ENCODE results near the gene PCDHB11.
"Not testable (repeated sequence)": the region's sequence is repeated elsewhere in the genome, so short reads cannot be mapped to it uniquely, and the experiment has no call there.

PCDHB11 gene

GRCh38 chr5:141199359-141200235 is at the start of gene PCDHB11:
TSS of gene PCDHB11 (plus strand) at chr5:141199627. CDS start at chr5:141199775, 148 bp downstream.
- peak; percentile 57 for DNase-seq (ENCODE audit: low spot score)

DNA sequence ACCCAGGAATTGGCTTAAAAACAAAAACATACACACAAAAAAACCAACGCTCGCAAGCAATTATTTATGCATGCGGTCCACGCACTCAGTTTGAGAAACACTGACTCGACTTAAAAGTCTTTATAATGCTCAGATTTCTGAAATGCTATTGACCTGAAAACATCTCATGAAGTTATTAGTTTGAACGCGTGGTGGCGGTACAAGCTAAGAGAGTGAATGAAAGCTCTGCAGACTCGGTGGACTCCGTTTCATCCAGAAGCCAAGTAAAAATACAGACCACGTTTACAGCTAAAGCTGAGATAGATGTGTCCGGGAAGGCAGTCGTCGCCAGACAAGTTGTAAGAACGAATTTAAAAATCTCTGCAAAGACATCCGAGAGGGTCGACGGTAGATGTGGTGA is 49.6 kb upstream of the PCDHB11 start, which contains the start of gene PCDHB6:
TSS of gene PCDHB6 (plus strand) at position 246 of the 400 bp plus-strand sequence. CDS start 201 bp downstream, outside the sequence.
- DNase-seq (ENCODE audit: low spot score): peak; percentile 26

GRCh38 chr5:141150224-141150992 is 49.0 kb upstream of the PCDHB11 start:
- no peak for DNase-seq (ENCODE audit: low spot score)

DNA sequence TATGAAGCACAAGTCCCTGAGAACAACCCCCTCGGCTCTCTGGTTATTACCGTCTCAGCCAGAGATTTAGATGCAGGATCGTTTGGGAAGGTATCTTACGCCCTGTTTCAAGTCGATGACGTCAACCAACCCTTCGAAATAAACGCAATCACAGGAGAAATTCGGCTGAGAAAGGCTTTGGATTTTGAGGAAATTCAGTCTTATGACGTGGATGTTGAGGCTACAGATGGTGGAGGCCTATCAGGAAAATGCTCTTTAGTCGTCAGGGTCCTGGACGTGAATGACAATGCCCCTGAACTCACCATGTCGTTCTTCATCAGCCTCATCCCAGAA is 48.5 kb upstream of the PCDHB11 start:
- DNase-seq (ENCODE audit: low spot score): no peak

- not testable (repeated sequence) for DNase-seq (ENCODE audit: low spot score)
These were observed 47.8 kb upstream of the PCDHB11 start for GRCh38 chr5:141151632-141152031.

DNA sequence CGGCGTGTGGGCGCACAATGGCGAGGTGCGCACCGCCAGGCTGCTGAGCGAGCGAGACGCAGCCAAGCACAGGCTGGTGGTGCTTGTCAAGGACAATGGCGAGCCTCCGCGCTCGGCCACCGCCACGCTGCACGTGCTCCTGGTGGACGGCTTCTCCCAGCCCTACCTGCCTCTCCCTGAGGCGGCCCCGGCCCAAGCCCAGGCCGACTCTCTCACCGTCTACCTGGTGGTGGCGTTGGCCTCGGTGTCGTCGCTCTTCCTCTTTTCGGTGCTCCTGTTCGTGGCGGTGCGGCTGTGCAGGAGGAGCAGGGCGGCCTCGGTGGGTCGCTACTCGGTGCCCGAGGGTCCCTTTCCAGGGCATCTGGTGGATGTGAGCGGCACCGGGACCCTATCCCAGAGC is 47.3 kb upstream of the PCDHB11 start:
- DNase-seq (ENCODE audit: low spot score): not testable (repeated sequence)

DNA sequence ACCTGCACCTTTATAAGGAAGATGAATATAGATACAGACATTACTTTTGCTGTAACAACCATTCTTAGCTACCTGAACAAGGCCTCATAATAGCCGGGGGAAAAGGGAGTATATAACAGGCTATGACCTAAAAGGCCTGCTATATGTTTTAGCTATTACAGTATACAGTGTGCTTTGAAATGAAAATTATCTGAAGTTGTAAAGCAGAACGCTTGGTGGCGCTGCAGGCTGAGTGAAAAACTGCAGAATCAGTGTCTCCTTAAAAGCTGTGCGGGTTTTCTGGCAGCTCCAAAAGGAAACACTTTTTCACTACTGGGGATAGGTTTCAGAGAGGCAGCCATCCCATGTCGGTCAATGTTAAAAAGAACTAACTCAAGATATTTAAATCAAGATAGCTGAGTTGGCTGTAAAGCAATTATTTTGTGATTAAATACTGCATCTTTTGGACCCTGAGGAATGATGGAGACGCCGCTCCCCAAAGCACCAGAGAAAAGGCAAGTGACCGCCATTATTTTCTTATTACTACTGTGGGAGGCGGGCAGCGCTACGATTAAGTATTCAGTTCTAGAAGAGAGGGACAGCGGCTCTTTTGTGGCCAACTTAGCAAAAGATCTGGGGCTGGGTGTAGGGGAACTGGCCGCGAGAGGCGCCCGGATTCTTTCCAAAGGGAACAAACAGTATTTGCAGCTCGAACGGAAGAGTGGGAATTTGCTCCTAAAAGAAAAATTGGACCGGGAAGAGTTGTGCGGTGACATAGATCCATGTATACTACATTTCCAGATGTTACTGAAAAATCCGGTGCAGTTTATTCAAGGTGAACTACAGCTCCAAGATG is 43.7 kb upstream of the PCDHB11 start:
- DNase-seq (ENCODE audit: low spot score): peak; percentile 7

DNA sequence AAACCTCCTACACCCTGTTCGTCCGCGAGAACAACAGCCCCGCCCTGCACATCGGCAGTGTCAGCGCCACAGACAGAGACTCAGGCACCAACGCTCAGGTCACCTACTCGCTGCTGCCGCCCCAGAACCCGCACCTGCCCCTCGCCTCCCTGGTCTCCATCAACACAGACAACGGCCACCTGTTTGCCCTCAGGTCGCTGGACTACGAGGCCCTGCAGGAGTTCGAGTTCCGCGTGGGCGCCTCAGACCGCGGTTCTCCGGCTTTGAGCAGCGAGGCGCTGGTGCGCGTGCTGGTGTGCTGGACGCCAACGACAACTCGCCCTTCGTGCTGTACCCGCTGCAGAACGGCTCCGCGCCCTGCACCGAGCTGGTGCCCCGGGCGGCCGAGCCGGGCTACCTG is 42.1 kb upstream of the PCDHB11 start:
- DNase-seq (ENCODE audit: low spot score): not testable (repeated sequence)

- not testable (repeated sequence) for DNase-seq (ENCODE audit: low spot score)
These were observed 41.5 kb upstream of the PCDHB11 start for GRCh38 chr5:141157901-141158300.

GRCh38 chr5:141172381-141173204 is 26.8 kb upstream of the PCDHB11 start, which contains the start of gene PCDHB7:
TSS of gene PCDHB7 (plus strand) at chr5:141172644. CDS start at chr5:141172836, 192 bp downstream.
- peak; percentile 25 for DNase-seq (ENCODE audit: low spot score)

GRCh38 chr5:141174291-141175104 is 24.9 kb upstream of the PCDHB11 start:
- not testable (repeated sequence) for DNase-seq (ENCODE audit: low spot score)

GRCh38 chr5:141175933-141176332 is 23.5 kb upstream of the PCDHB11 start:
- DNase-seq (ENCODE audit: low spot score): no peak

DNA sequence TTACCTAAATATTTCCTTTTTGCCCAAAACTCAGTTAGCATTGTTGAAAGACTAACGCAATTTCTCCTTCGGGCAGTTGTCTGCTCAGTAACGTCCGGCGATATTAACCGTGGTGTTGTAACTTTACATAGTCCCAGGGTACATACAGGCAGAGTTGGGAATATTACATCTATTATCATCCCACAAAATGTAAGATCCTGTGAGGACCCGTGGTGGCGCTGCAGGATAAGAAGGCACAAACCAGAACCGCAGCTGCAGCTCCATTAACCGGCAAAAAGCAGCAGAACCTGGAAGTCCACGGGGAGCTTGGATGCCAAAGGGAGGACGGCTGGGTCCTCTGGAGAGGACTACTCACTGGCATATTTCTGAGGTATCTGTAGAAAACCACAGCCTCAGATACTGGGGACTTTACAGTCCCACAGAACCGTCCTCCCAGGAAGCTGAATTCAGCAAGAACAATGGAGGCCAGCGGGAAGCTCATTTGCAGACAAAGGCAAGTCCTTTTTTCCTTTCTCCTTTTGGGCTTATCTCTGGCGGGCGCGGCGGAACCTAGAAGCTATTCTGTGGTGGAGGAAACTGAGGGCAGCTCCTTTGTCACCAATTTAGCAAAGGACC is 21.7 kb upstream of the PCDHB11 start, which contains the start of gene PCDHB8:
TSS of gene PCDHB8 (plus strand) at position 214 of the 615 bp plus-strand sequence. CDS start at position 459, 245 bp downstream.
- not testable (repeated sequence) for DNase-seq (ENCODE audit: low spot score)

GRCh38 chr5:141179371-141179770 is 20.1 kb upstream of the PCDHB11 start:
- not testable (repeated sequence) for DNase-seq (ENCODE audit: low spot score)

DNA sequence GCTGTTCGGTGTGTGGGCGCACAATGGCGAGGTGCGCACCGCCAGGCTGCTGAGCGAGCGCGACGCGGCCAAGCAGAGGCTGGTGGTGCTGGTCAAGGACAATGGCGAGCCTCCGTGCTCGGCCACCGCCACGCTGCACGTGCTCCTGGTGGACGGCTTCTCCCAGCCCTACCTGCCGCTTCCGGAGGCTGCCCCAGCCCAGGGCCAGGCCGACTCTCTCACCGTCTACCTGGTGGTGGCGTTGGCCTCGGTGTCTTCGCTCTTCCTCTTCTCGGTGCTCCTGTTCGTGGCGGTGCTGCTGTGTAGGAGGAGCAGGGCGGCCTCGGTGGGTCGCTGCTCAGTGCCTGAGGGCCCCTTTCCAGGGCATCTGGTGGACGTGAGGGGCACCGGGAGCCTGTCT is 19.6 kb upstream of the PCDHB11 start:
- not testable (repeated sequence) for DNase-seq (ENCODE audit: low spot score)

DNA sequence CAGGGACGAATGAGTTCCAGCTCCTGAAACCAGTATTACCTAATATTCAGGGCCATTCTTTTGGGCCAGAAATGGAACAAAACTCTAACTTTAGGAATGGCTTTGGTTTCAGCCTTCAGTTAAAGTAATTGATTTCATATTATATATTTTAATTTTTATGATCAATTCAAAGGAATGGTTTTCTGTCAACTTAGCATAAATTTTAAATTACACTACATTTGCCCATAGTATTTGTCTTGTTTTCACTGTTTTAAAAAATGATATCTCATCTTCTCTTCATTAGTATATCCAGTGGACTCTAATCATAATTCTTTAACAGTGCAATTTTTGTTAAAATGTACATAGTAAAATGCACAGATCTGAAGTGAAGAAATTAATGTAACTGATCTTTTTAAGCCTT is 19.1 kb upstream of the PCDHB11 start:
- no peak for DNase-seq (ENCODE audit: low spot score)

DNA sequence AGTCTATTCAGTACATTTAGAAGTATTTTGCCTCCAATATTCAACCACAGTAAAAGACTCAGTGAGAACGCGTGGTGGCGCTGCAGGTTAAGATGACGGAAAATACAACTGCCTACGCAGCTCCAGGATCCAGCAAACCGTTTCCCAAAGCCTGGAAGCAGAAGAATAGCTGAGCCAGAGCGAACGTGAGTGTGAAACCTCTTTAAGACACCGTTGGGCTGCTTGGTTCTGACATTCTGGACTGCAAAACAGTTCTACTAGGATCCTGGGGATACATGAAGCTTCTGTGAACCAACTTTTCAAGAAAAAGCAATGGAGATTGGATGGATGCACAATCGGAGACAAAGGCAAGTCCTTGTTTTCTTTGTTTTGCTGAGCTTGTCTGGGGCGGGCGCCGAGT is 17.2 kb upstream of the PCDHB11 start, which contains the start of gene PCDHB16:
TSS of gene PCDHB16 (plus strand) at position 140 of the 400 bp plus-strand sequence. CDS start at position 313, 173 bp downstream.
- DNase-seq (ENCODE audit: low spot score): peak; percentile 72

DNA sequence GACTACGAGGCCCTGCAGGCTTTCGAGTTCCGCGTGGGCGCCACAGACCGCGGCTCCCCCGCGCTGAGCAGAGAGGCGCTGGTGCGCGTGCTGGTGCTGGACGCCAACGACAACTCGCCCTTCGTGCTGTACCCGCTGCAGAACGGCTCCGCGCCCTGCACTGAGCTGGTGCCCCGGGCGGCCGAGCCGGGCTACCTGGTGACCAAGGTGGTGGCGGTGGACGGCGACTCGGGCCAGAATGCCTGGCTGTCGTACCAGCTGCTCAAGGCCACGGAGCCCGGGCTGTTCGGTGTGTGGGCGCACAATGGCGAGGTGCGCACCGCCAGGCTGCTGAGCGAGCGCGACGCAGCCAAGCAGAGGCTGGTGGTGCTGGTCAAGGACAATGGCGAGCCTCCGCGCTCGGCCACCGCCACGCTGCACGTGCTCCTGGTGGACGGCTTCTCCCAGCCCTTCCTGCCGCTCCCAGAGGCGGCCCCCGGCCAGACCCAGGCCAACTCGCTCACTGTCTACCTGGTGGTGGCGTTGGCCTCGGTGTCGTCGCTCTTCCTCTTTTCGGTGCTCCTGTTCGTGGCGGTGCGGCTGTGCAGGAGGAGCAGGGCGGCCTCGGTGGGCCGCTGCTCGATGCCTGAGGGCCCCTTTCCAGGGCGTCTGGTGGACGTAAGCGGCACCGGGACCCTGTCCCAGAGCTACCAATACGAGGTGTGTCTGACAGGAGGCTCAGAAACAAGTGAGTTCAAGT is 15.1 kb upstream of the PCDHB11 start:
- not testable (repeated sequence) for DNase-seq (ENCODE audit: low spot score)

Data from cerebellar cortex (tissue), 1 donor.